Stimulated activated CD4-positive, alpha-beta T cell treated with anti-CD3 and anti-CD28 coated beads, Interleukin-1b, Interleukin-23, amount 100 ng/mL, for 24 hours (primary cell): ENCODE results near the gene PTPN6.

Experiments used
- DNase-seq, 4 experiments: peaks; one replicate each; pipeline ENCODE4 v3.0.0-alpha.2; 2020; ENCODE audit warnings: low read depth in 4 of 4, low spot score in 1 of 4

The PTPN6 gene

GRCh38 chr12:6921996-6922946 is 28.9 kb upstream of the PTPN6 start:
- no peak for DNase-seq

- DNase-seq: no peak
Measured at GRCh38 chr12:6923003-6923732, 28.0 kb upstream of the PTPN6 start.

- no peak for DNase-seq
Measured at GRCh38 chr12:6923851-6924250, 27.3 kb upstream of the PTPN6 start.

- DNase-seq: no peak
Measured at GRCh38 chr12:6925239-6925539, 26.0 kb upstream of the PTPN6 start.

GRCh38 chr12:6925540-6926279 is 25.4 kb upstream of the PTPN6 start:
- DNase-seq: no peak

GRCh38 chr12:6927379-6928021 is 23.7 kb upstream of the PTPN6 start, which contains the start of gene ATN1:
TSS of gene ATN1 (plus strand) at chr12:6927959. CDS start at chr12:6934002, 6,043 bp downstream.
- no peak for DNase-seq

DNA sequence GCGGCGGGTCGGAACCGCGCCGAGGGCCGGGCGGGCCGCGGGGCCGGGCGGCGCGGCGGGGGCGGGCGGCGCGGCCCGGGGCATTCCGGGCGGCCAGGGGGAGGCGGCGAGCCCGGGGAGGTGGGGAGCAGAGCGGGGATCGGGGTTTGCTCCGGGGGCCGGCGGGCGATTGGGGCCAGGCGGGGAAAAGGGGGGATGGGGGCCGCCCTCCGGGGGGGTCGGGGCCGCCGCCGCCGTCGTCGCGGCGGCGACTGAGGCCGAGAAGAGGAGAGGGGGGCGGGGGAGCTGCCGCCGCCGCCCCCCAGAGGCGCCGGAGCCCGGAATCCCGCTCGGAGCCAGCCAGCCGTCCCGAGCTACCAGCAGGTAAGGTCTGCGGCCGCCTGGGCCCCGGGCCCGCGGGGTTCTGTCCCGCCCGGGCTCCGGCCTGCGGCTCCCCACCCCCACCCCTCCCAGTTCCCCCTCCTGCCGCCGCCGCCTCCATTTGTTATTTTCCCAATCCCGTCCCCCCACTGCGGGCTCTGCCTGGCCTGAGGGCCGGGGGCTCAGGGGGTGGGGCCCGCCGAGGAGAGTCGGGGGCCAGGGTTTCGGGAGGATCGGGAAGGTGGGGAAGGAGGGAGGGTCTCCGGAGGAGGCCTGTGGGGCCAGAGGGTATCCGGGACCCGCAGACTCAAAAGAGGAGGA is 23.0 kb upstream of the PTPN6 start:
- no peak for DNase-seq

GRCh38 chr12:6928703-6929407 is 22.3 kb upstream of the PTPN6 start:
- DNase-seq: no peak

DNA sequence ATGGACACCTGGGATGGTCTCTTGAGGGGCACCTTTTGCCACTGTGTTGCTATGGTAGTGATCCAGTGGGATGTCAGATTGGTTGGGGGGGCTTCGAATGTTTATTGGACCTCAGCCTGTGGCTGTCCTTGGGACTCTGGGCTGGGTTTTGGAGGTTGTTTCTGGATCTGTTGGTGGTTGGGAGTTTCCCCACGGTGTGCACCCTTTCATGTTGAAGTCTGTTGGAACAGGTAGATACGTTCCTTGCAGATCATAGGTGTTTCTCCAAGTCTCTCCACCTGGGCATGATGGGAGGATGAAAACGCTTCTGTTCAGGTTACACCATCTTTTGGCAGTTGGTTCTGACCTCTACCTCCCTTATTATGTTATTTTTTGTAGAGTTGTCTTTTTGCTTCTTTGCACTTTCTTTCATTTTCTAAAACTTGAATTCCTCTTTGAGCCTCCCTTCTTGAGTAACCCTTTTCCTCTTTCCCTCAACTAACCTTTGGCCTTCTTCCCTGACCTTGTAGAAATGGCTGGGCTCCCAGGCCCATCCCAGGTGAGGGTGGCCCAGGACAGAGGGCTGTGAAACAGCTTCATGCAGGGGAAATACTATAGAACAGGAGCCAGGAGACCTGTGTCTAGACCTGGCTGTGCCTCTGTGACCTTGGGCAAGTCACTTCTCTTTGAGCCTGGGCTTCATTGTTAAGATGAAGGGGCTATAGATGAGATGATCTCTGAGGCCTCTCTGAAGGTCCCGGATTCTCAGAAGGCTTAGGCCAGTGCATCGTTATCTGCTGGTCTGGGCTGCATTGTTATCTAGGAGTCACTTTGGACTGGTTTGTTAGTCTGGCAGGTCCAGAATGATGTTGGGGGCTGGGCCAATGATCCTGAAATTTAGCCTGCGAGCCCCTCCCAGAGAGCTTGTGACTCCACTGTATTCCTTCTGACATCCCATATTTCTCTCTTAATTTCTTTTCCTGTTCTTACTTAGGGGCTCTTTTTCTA is 21.4 kb upstream of the PTPN6 start:
- no peak for DNase-seq

DNA sequence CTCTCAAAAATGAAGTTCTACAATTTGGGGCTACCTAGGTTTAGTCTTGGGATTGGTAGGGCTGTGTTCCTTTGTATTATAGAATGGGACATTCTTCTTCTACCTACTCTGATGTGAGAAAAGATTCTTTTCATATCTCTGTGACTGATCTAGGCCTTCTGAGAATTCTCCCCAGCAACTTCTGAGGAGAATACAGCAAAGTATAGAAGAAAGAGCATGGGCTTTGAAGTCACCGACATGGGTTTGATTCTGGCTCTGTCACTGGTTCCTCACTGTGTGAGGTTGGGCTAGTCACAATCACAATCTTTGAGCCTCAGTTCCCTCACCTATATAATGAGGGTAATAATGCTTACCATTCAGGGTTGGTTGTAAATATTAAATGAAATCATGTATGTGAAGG is 18.4 kb upstream of the PTPN6 start:
- DNase-seq: no peak

GRCh38 chr12:6934110-6934509 is 17.0 kb upstream of the PTPN6 start:
- no peak for DNase-seq

- DNase-seq: no peak
Measured at GRCh38 chr12:6935371-6936193, 15.6 kb upstream of the PTPN6 start.

GRCh38 chr12:6936194-6936635 is 14.9 kb upstream of the PTPN6 start:
- DNase-seq: no peak

GRCh38 chr12:6936636-6937480 is 14.3 kb upstream of the PTPN6 start:
- peak in 2 of 4 experiments; percentile 50 to 58 for DNase-seq

GRCh38 chr12:6937481-6938352 is 13.4 kb upstream of the PTPN6 start:
- peak in 3 of 4 experiments; percentile 83 to 90 (median 87) for DNase-seq
